GM19438 (cell line): ENCODE results near the gene MAPK1.
"Not testable (repeated sequence)": the region's sequence is repeated elsewhere in the genome, so short reads cannot be mapped to it uniquely, and the experiment has no call there.

ENCODE experiments used
- ATAC-seq: cut with Tn5 transposase; IDR thresholded peaks from one replicate; pipeline ENCODE4 v1.9.1; 2021; ENCODE audit warnings: low read depth; ENCODE audit not compliant: unreplicated experiment

Gene MAPK1

GRCh38 chr22:21882754-21883333 is 15.4 kb upstream of the MAPK1 start:
- ATAC-seq = not testable (repeated sequence)

GRCh38 chr22:21881841-21882753 is 14.7 kb upstream of the MAPK1 start:
- ATAC-seq = no peak

GRCh38 chr22:21876486-21877176 is 9.2 kb upstream of the MAPK1 start:
- ATAC-seq = no peak

GRCh38 chr22:21874953-21875352 is 7.5 kb upstream of the MAPK1 start:
- ATAC-seq = not testable (repeated sequence)

- no peak for ATAC-seq
These were observed 6.2 kb upstream of the MAPK1 start for GRCh38 chr22:21873619-21874018.

- not testable (repeated sequence) for ATAC-seq
These were observed 5.3 kb upstream of the MAPK1 start for GRCh38 chr22:21872741-21873140.

- no peak for ATAC-seq
These were observed 1.2 kb upstream of the MAPK1 start for GRCh38 chr22:21868651-21869050.

- peak; percentile 15 for ATAC-seq
These were observed 465 bp downstream of the MAPK1 start for GRCh38 chr22:21866833-21867527.

- no peak for ATAC-seq
These were observed 2.4 kb downstream of the MAPK1 start for GRCh38 chr22:21865041-21865440.

GRCh38 chr22:21862386-21863245 is 4.8 kb downstream of the MAPK1 start:
- no peak for ATAC-seq

GRCh38 chr22:21861851-21862250 is 5.6 kb downstream of the MAPK1 start:
- ATAC-seq = no peak

GRCh38 chr22:21861264-21861848 is 6.1 kb downstream of the MAPK1 start:
- no peak for ATAC-seq

- ATAC-seq = no peak
These were observed 6.9 kb downstream of the MAPK1 start for GRCh38 chr22:21860491-21861039.

GRCh38 chr22:21858025-21858764 is 9.2 kb downstream of the MAPK1 start:
- ATAC-seq = no peak

- no peak for ATAC-seq
These were observed 9.9 kb downstream of the MAPK1 start for GRCh38 chr22:21857481-21857914.

- ATAC-seq = no peak
These were observed 10.6 kb downstream of the MAPK1 start for GRCh38 chr22:21856868-21857267.

- no peak for ATAC-seq
These were observed 11.2 kb downstream of the MAPK1 start for GRCh38 chr22:21856197-21856596.

- ATAC-seq = no peak
These were observed 11.8 kb downstream of the MAPK1 start for GRCh38 chr22:21855676-21856075.
